GM13976 (cell line): ENCODE measurements around the gene TASL.
A peak's percentile ranks its signal among the peaks of the same experiment; 100 is the strongest.

ENCODE experiments used
- DNase-seq: peaks from one replicate; pipeline ENCODE4 v3.0.0; 2012; ENCODE audit warnings: low spot score
- in situ Hi-C: fragments of 300-500 bp; cut with MboI; formaldehyde crosslinking; loops from one replicate; pipeline ENCODE4 v1.12.0; 2022; ENCODE audit warnings: low sequenced_read_pairs, mixed read lengths, inconsistent platforms; ENCODE audit not compliant: unreplicated experiment
- TF ChIP-seq, protein P1 (sequence below): IDR thresholded peaks from 2 replicates; pipeline ENCODE4 v1.5.1; 2012; ENCODE audit warnings: borderline replicate concordance, mild to moderate bottlenecking; ENCODE audit not compliant: insufficient read depth; ENCODE audit errors: extremely low read depth, missing control alignments, control extremely low read depth

TASL gene

DNA sequence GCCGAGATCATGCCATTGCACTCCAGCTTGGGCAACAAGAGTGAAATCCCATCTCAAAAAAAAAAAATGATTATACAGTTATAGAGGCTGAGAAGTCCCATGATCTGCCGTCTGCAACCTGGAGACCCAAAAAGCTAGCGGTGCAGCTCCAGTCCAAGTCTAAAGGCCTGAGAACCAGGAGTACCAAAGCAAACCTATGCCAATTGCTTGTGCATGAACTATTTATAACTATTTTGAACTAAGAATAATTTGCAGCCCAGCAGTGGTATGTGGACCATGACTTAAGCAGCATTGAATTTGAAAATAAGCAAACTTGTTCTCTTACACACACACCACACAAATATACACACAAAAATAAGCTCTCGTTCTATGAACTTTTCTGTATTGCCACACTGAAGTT is 51.8 kb downstream of the TASL start:
- TF ChIP-seq, protein P1, sequence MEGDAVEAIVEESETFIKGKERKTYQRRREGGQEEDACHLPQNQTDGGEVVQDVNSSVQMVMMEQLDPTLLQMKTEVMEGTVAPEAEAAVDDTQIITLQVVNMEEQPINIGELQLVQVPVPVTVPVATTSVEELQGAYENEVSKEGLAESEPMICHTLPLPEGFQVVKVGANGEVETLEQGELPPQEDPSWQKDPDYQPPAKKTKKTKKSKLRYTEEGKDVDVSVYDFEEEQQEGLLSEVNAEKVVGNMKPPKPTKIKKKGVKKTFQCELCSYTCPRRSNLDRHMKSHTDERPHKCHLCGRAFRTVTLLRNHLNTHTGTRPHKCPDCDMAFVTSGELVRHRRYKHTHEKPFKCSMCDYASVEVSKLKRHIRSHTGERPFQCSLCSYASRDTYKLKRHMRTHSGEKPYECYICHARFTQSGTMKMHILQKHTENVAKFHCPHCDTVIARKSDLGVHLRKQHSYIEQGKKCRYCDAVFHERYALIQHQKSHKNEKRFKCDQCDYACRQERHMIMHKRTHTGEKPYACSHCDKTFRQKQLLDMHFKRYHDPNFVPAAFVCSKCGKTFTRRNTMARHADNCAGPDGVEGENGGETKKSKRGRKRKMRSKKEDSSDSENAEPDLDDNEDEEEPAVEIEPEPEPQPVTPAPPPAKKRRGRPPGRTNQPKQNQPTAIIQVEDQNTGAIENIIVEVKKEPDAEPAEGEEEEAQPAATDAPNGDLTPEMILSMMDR = no peak
- DNase-seq = no peak
- in situ Hi-C loops = no loop called here

DNA sequence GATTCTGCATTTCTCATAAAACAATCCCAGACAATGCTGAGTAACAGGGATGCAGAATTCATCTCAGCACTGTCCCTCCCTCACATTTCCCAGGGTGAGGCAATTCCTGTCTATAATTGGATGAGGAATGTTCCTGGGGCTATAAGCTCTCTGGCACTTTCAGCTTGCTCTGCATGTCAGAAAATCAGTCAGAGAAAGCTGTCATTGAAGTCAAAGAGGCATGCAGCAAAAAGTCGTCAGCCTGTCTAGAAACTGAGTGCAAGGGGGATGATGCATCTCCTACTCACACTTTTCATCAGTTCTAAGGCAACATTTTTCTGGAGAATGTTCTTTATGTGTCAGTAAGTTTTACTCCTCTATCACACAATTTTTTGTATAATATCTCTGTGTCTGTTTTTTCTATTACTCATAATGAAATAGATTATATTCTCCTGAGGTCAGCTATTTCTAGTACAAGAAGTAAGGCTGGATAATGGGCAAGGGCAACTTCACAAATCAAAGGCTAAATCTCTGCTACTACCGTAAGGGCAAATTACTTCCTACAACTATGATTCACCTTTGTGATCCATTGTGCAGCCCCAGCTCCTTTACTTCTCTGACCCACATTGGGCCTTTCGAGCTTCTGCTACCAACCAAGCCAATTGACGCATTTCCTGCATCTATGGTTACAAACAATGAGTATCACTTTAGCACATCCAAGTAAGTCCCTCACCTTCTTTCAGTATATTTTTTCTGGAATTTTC is 56.0 kb downstream of the TASL start:
- DNase-seq = no peak
- TF ChIP-seq, protein P1 = no peak
- in situ Hi-C loops = no loop called here

DNA sequence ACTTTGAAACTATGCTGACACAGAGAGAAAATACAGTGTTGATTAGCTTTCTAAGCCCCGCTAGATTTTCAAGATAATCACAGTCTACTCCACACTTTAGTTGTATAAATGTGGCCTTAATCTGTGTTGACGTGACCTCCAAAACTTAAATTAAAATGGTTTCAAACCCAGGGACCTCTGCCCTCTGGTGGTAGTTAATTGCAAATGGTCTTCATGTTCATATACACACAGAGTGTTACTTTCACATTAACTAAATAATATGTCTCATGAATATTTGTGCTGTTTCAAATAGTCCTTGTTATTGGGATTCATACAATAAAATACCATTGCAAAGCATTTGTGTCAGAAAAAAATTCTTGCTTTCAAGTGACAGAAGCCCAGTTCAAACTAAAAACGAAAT is 64.3 kb downstream of the TASL start:
- TF ChIP-seq, protein P1 = peak; percentile 36
- in situ Hi-C loops = no loop called here
- no peak for DNase-seq
